Islet of Langerhans (tissue), 1 donor: ENCODE data around the gene FAM83G.

Experiments used
- FAIRE-seq: peaks from one replicate; lab custom pipeline; 2011; peaks lifted over from hg19 to GRCh38; lab: Jason Lieb, UNC

FAM83G gene

DNA sequence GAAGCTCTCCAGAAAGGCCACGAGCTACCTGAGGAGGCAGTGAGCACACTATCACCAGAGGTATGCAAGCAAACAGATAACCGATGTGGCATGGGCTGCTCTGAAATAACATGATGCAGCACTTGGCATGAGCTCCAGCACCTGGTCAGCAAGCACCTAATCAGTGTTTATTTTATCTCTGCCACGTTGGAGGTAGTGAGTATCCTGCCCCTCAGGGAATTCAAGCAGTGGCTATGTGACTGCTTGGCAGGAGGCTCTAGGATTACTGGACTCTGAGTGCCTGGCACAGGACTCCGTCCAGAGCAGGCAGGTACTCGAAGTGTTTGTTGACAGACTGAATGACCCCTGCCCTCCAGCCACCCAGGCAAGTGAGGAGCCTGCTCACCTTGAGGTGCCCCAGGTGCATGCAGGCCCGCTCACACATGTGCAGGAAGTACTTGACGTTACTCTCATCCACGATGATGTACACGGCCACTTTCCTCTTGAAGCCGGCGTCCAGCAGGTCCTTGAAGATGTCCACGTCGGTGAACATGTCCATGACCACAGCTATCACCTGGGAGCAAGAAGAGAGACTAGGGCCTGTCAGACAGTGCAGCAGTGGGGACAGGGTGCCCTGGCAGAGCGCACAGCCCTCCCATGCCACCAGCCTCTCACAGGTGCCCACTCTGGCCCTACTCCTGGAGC, 16.6 kb downstream of the FAM83G start:
- FAIRE-seq, result no peak

DNA sequence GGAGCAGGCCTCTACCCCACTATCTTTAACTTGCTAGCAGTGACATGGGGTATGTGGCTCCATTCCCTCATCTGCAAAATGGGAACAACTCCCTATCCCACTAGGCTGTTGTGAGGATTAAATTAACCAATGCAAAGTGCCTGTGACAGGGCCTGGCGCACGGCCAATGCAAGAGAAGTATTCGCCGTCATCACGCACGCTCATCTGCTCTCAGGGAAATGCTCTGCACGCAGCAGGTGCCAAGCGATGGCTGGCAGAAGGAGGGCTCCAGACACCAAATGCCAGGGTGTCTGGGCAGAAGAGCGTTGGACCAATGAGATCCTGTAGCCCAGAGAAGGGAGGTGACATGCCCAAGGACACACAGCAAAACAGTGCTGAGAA, 17.3 kb downstream of the FAM83G start:
- no peak for FAIRE-seq

DNA sequence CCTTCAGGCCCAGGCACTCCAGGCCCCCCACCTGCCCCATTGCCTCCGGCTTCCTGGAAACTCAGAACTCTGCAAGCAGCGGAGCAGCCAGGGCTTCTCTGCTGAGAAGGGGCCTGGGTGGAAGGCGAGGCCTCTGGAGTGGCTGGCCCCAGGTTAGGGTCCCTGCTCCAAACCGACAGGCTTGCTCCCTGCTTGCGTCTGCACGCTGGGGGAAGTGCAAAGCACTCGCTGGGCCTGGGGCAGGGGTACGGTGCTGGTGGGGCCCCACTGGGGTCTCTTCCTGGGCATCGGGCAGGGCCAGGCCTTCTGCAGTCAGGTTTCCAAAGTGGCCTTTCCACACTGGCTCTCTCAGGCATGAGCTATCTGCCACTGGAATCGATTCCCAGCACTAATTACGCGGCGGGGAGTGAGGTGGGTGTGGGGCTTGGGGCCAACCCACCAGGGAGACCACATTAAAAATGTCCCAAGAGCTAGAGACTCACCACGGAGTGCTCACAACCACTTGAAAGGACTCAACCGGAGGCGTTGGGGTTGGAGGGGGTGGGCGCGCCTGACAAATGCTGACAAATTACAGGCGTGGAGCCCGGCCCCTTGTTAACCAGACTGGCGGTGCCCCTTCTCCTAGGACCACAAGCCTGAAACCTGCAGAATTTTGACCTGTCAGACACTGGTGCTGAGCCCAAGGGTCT, 17.9 kb downstream of the FAM83G start:
- no peak for FAIRE-seq

DNA sequence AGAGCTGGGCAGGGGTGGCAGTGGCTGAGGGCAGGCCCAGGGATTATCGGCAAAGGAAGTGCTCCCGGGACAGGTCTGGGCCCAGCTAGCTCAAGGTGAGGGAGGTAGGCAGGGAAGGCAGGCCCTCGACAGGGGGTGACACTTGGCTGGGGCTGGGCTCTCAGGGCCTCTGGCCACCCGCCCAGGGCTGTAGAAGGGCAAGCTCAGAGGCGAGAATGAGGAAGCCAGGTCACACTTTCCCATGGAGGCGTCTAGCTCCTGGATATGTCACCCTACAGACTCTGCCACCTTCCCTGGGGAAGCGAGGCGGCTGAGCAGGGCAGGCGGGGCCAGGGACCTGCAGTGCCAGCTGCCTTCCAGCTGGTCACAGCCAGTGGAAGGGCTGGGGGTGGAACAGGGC, 19.1 kb downstream of the FAM83G start:
- no peak for FAIRE-seq

DNA sequence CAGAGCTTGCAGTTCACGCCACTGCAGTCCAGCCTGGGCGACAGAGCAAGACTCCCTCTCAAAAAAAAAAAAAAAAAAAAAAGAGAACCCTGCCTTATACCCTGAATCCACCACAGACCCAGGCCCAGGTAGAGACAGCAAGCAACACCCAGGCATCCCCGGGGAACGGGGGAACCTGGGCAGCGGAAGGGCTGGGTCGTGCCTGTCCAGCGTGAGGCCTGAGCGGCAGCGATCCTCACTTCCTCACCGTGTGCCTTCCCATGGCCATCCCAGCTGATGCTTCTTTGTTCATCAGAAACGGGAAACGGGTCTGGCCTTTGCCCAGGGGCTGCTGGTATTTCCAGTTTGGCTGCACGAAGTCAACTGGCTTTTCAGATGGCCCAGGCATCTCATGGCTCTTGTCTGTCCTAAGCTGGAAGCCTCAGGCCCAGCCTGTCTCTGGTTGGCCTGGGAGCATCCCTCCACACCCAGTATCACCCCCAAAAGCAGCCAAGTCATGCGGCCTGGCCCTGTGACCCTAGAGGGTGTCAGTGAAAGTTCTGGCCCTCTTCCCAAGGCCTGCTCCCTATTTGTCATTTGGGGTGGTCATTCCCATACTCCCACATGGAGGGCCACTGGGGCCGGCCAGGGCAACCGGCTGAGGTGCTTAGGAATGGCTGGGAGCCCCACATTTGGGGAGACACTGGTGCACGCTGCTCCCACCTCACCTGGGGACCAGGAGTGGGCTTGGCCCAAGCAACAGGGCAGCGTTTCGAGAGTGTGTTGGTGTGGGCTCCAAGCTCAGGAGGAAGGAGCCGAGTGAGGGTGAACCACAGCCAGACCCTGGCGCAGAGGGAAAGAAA, 20.1 kb downstream of the FAM83G start:
- no peak for FAIRE-seq

DNA sequence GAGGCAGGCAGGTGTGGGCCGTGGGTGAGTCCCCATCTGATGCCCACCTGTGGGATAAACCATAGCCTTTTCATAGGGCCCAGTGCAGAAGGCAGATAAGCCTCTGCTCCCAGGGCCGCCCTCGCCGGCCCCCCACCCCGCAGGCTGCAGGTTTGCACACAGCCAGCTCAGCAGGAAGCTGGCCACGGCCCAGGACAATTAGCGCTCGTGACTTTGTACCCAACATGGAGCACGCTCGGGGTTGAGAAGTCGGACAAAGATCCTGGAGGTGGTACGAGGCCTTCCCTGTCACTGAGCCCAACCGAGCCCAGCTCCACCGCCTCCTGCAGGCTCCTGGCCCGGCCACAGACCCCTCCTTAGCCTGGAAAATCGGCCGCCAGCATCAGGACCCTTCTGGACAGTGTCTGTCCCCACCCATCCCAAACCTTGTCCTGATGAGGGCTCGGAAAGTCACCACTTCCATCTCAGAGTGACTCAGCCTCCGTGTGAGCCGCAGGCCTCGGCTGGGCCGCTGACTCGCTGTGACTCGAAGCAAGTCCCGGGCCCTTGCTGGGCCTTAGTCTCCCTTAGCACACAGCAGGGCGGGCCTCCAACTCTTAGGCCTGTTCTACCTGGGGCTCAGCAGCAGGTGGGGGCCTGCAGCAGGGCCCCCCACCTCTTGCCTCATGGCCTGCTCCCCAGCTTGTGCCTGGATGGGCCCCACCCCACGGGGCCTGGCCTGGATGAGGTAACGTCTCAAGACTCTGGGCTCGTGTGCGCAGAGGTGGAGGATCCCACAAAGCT, 22.7 kb downstream of the FAM83G start:
- FAIRE-seq, result no peak

DNA sequence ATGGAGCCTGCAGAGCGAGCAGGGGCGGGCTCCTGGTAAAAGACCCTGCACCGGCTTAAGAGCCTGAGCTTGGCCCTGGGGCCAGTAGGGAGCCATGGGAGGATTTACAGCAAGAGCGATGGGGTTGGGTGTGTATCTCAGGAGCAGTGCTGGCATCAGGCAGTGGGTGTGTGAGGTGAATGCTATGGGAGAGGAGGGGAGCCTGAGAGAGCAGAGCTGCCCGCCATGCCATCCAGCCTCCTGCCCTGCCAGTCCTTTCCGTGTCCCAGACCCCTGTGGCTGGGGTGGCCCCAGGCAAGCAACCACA, 23.3 kb downstream of the FAM83G start:
- FAIRE-seq, result no peak

DNA sequence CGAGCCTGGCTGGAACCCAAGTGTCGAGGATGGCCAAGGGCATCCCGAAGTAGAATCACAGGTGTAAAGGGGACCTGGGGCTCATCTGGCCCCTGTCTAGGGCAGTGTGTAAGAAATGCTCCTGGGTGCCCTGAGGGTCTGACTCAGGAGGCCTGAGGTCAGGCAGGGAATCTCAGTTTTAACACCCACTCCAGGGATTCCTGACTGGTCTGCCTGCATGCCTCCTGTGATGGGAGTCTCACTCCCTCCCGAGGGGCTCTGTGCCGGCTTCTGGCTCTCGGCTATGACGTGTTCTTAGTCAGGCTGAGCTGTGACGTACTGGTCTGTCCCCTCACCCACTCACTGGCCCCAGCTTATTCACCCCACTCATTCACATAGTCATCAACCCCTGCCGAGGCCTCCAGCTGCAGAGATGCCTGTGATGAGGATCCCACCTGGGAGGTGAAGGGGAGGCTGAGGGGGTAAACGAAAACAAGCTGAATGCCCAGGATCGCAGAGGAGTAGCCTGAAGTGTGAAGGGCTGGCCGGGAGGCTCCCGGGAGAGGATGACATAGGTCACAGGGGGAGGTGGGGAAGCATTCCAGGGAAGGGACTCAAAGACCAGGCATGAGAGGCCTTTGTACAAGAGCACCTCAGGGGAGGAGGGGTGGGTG, 23.8 kb downstream of the FAM83G start:
- FAIRE-seq, result no peak

DNA sequence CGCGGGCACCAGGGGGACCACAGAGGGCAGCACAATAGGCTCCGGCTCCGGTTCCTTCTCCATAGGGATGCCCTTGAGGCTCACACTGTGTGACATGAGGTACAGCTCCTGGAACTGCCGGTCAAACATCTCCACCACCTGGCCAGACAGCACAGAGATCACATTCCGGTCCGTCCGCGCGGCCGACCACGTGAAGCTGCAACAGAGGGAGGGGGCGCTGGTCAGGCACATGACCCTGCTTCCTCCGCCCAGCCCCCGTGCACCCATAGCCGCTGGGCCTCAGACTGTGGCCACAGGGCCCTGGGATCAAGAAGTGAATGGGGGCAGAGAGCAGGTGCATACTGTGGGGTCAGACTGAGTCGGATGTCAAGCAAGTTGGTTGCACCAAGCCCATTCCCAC, 25.9 kb downstream of the FAM83G start:
- FAIRE-seq, result no peak

DNA sequence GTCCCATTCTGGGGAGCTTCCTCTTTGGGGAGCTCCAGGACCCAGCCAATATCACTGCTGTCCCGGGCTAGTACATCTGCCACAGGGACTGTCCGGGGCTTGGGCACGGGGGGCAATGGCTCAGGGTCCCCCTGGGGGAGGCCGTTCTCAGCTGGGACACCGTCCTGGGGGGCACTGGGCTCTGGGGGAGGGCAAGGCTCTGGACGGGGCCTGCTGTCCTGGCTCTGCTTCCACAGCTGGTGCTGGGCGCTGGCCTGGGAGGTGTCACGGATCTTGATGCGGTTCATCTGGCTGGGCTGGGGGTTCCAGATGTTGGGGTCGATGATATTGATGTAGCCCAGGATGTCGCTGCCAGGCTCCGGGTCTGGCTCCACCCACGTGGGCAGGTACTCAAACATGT, 26.5 kb downstream of the FAM83G start:
- FAIRE-seq, result no peak

DNA sequence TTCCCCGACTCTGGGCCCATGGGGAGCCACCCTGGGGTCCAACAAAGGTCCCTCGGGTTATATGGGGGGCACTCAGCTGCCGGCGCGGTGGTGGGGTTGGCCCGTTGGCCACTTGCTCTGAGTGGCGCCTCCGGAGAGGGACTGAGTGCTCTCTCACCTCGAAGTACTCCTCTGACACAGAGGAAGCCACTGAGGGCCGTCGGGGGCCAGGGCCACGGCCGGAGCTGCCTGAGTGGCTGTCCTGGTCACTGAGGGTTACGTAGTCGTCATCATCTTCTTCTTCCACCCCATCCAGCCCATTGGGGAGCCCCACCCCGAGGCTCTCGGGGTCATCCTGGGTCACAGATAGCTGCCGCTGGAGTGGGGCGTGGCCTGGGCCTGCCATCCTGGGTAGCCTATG, 26.9 kb downstream of the FAM83G start:
- no peak for FAIRE-seq

DNA sequence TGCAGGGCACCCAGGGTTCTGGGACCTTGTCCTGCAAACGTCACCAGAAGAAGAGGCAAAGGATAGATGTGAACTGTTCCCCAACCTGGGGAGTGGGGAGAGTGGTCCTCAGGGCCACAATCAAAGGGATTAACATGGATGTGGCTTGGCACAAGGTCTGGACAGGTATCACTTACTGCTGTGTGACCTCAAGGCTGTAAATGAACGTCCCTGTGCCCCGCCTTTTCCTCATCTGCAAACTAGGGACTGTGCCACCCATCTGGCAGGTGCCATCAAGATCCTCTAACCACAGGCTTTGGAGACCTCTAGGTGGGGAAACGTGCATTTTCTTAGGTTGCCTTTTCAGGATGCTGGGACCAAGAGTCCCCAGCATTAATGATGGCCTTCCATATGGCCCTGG, 27.5 kb downstream of the FAM83G start:
- FAIRE-seq, result no peak

DNA sequence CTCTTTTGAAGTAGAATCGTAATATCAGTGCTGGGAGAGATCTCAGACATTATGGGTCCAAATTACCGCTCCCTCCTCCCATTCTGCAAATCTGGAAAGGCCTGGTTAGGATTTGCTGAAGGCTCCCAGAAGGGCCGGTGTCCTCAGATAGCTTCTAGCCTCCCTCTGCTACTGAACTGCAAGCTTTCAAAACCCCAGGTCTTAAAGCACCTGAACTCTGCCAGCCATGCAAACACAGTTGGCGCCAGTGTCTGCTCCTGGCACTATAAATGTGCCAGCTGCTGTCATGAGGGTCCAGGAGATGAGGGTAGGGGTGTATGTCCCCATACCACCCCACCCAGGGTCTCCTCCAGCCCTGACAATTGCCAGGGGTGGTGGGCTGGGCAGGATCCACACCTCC, 28.4 kb downstream of the FAM83G start:
- no peak for FAIRE-seq

DNA sequence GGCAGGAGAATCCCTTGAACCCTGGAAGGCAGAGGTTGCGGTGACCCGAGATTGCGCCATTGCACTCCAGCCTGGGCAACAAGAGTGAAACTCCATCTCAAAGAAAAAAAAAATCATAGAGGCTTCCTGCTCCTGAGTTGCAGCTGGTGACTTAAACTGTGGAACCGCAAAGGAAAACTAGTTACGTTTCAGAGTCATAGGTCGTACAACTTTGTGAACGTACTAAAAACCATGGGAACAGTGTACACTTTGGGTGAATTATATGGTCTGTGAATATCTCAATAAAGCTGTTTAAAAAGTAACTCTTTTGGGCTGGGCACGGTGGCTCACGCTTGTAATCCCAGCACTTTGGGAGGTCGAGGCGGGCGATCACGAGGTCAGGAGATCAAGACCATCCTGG, 29.0 kb downstream of the FAM83G start:
- no peak for FAIRE-seq

DNA sequence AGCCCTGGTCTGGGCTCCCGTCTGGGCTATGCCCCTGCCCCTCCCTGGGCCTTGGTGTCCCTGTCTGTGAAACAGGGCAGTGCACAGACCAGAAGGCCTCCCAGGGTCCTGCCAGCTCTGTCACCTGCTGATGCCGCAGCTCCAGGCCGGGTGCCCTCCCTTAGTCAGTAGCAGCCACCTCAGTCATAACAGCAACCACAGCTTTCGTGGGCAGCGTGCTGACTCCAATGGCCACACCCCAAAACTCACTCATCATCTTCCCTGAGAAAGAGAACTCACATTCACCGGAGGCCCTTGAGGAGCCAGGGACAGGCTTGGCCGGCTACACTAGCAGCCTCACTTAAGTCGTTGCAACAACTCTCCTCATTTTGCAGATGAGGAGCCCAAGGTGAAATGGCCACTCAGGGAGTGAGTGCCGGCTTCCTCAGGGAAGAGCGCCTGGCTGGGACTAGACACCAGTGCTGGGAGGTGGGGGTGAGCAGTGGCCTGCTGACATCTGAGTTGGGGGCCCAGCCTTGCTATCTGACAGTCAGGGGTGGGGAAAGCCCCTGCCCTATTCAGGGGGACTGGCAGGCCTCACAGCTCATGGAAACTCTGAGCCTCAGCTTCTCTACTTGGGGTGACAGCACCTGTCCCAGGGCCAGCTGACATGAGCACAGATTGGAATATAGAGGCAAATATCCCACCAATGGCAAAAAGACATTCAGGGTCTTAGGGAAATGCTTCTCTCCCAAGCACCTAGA, 30.0 kb downstream of the FAM83G start:
- no peak for FAIRE-seq

DNA sequence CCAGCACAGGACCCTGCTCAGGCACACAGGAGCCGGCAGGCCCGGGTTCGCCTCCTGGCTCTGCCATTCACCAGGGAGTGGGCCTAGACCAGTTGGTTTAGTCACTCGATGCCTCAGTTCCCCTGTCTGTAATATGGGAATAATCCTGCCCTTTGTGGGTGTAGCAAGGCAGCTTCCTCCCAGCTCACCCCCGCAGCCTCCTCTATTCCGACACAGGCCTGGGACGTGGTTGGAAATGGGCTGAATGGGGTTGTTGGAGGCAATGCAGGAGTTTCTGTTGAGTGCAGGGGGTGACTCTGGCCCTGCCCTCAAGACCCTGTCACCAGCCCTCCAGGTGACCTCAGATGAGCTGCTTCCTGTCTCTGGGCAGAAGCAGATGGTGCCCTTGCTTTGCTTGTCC, 32.8 kb downstream of the FAM83G start:
- FAIRE-seq, result no peak

DNA sequence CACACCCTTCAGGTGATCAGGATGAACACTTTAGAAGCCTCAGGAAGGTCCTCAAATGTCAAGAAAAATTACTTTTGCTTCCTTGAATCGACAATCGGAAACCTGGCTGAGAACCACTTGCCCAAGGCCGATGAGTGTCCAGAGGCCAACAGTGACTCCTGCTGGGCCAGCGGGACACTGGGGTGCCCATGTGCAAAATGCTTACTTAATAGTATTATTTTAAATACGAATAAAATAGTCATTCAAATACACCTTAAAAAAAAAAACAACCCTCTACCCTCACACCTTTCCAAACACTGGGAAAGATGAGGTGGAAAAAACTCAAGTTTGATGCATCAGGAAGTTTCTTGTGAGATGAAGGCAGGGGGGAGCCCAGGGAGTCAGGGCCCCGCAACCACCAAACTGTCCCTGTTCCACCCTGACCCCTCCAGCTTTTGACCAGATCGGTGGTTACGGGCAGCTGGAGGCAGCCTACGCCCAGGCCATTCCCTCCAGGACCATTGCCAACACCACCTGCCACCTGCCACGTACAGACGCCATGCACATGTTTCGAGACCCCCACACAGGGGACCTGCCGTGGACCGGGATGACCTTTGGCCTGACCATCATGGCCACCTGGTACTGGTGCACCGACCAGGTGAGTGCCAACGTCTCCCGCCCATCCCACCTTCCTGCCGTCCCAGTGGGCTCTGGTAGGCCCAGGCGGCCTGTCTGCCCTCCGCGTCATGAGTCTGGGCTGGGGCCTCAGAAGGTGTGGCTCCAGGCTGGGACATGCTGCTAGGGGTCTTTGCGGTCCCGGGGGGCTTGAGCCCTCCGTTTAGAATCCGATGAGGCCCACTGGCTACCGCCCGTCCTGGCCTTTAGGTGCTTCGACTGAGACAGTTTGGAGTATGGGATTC, 33.7 kb downstream of the FAM83G start:
- FAIRE-seq, result no peak

DNA sequence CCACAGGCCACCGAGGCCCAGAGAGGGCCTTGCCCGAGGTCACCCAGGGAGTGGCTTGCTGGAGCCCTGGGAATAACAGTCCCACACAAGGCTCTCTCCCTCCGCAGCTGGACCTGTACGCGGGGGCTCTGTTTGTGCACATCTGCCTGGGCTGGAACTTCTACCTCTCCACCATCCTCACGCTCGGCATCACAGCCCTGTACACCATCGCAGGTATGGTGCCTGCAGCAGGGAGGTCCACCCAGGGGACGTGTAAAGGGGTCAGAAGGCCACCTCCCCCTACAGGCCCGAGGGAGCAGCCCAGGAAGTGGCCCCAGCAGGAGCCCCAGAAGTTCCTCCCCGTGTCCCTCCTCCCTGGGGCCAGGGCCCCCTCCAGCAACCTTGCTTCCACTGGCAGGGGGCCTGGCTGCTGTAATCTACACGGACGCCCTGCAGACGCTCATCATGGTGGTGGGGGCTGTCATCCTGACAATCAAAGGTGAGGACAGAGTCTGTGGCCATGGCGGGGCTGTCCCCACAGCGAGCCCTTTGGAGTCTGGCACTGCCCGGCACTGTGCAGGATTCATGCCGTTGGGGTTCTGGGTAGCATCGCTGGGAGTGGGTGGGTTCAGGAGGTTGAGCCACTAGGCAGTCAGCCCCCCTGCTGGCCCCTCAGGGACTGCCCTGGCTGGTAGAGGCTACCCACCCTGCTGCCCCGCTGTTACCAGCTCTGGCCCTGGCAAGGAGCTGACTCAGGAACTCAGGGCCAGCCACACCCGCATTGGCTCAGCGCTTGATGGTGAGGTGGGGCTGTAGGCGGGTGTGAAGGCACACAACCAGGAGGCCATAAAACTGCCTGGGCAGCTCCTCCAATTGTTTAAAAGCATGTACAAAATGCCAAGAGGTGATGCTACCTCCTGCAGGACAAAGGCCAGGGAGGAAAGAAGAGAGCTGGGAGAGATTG, 35.3 kb downstream of the FAM83G start:
- FAIRE-seq, result no peak

DNA sequence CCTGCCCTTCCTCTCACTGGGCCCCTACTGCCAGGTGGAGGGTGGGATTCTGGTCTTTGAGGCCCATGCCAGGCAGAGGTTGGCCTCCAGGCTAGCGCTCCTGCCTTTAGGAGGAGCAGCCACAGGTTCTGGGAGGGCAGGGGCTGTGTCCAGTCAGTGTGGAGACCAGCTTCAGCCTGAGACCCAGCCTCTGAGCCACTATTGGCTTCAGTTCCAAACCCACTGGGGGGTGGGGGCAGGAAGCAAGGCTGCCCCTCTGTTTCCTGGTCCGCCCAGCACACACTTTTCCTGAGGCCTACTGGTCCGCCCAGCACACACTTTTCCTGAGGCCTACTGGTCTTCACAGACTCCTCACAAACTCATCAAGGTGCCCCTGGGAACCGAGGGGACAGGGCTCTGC, 36.2 kb downstream of the FAM83G start:
- no peak for FAIRE-seq
